Measurements from ENCODE around the gene LRIT2. TPM values are rescaled to one million over a fixed set of nuclear protein-coding genes. Genes with fewer than 3 reads are reported as not detected.

The LRIT2 gene
- total RNA-seq, 1 experiment from 2014 or later: not detected

- POLR2A ChIA-PET: no interaction called here
Measured at GRCh38 chr10:84179059-84179710, 46.2 kb downstream of the LRIT2 start.

GRCh38 chr10:84178160-84178609 lies 47.2 kb downstream of the LRIT2 start:
- no peak overlapping the region for H3K4me3 Mint-ChIP-seq (ENCODE audit: unreplicated experiment)
- CTCF ChIA-PET: no interaction called here
- H3K36me3 Mint-ChIP-seq (ENCODE audit: insufficient read depth, unreplicated experiment): no peaks in the 10 kb centered on the region
- Histone ChIP-seq H3K36me3 (ENCODE audit: control insufficient read depth, insufficient read depth, low read length) (no peaks in the 10 kb centered on the region), H3K9me3 (no peaks in the 10 kb centered on the region), H3K27me3 (replicated peaks; ENCODE audit: control insufficient read depth, insufficient read depth, low read length) (no peaks in the 10 kb centered on the region), H3K4me3 (ENCODE audit: low read depth, low read length) (no peak overlapping the region), H3K4me1 (no peaks in the 10 kb centered on the region)
- H3K9me3 Mint-ChIP-seq (ENCODE audit: unreplicated experiment): no peaks in the 10 kb centered on the region
- intact Hi-C loops (cut with micrococcal nuclease; ENCODE audit: unreplicated experiment): no loop called here
- DNase-seq: no peak
- no peak overlapping the region for H3K27ac Mint-ChIP-seq (ENCODE audit: unreplicated experiment)
- H3K27me3 Mint-ChIP-seq (ENCODE audit: insufficient read depth, unreplicated experiment): no peaks in the 10 kb centered on the region
- BruUV-seq (replicated peaks): no TSS peak
- POLR2A ChIA-PET: no interaction called here
- H3K4me1 Mint-ChIP-seq (ENCODE audit: low read depth, unreplicated experiment): no peaks in the 10 kb centered on the region
- TF ChIP-seq CTCF (IDR thresholded peaks at IDR 0.05; ENCODE audit: insufficient read depth in 1 of 2, low read depth in 1 of 2, low read length in 1 of 2, severe bottlenecking in 1 of 2, unreplicated experiment in 1 of 2): no peak

More at GRCh38 chr10:84179059-84179710, 46.2 kb downstream of the LRIT2 start:
- intact Hi-C loops (cut with micrococcal nuclease; ENCODE audit: unreplicated experiment): no loop called here
- Mint-ChIP-seq H3K27ac (ENCODE audit: unreplicated experiment) (no peak overlapping the region), H3K4me3 (ENCODE audit: unreplicated experiment) (no peak overlapping the region), H3K27me3 (ENCODE audit: insufficient read depth, unreplicated experiment) (no peaks in the 10 kb centered on the region), H3K36me3 (ENCODE audit: insufficient read depth, unreplicated experiment) (no peaks in the 10 kb centered on the region), H3K4me1 (ENCODE audit: low read depth, unreplicated experiment) (no peaks in the 10 kb centered on the region), H3K9me3 (ENCODE audit: unreplicated experiment) (no peaks in the 10 kb centered on the region)
- no TSS peak for BruUV-seq (replicated peaks)
- no peaks in the 10 kb centered on the region for H3K9me3 ChIP-seq
- no peaks in the 10 kb centered on the region for H3K27me3 ChIP-seq (replicated peaks; ENCODE audit: control insufficient read depth, insufficient read depth, low read length)
- CTCF ChIA-PET: no interaction called here
- no peak overlapping the region for H3K4me3 ChIP-seq (ENCODE audit: low read depth, low read length)
- no peaks in the 10 kb centered on the region for H3K4me1 ChIP-seq
- H3K36me3 ChIP-seq (ENCODE audit: control insufficient read depth, insufficient read depth, low read length): no peaks in the 10 kb centered on the region
- no peak for DNase-seq
- TF ChIP-seq CTCF (IDR thresholded peaks at IDR 0.05; ENCODE audit: insufficient read depth in 1 of 2, low read depth in 1 of 2, low read length in 1 of 2, severe bottlenecking in 1 of 2, unreplicated experiment in 1 of 2): no peak

GRCh38 chr10:84177541-84178141 lies 47.7 kb downstream of the LRIT2 start:
- H3K27ac Mint-ChIP-seq (ENCODE audit: unreplicated experiment): no peak overlapping the region
- ChIA-PET POLR2A (no interaction called here), CTCF (no interaction called here)
- H3K9me3 Mint-ChIP-seq (ENCODE audit: unreplicated experiment): no peaks in the 10 kb centered on the region
- no peaks in the 10 kb centered on the region for H3K9me3 ChIP-seq
- BruUV-seq (replicated peaks): no TSS peak
- H3K27me3 Mint-ChIP-seq (ENCODE audit: insufficient read depth, unreplicated experiment): no peaks in the 10 kb centered on the region
- no peaks in the 10 kb centered on the region for H3K27me3 ChIP-seq (replicated peaks; ENCODE audit: control insufficient read depth, insufficient read depth, low read length)
- no peaks in the 10 kb centered on the region for H3K36me3 ChIP-seq (ENCODE audit: control insufficient read depth, insufficient read depth, low read length)
- no peak overlapping the region for H3K4me3 Mint-ChIP-seq (ENCODE audit: unreplicated experiment)
- intact Hi-C loops (cut with micrococcal nuclease; ENCODE audit: unreplicated experiment): no loop called here
- TF ChIP-seq CTCF (IDR thresholded peaks at IDR 0.05; ENCODE audit: insufficient read depth in 1 of 2, low read depth in 1 of 2, low read length in 1 of 2, severe bottlenecking in 1 of 2, unreplicated experiment in 1 of 2): no peak
- H3K36me3 Mint-ChIP-seq (ENCODE audit: insufficient read depth, unreplicated experiment): no peaks in the 10 kb centered on the region
- no peak for DNase-seq
- no peaks in the 10 kb centered on the region for H3K4me1 ChIP-seq
- H3K4me3 ChIP-seq (ENCODE audit: low read depth, low read length): no peak overlapping the region
- H3K4me1 Mint-ChIP-seq (ENCODE audit: low read depth, unreplicated experiment): no peaks in the 10 kb centered on the region
